IPS-18c (cell line): ENCODE results near the gene MRGPRG.

Experiments
- H3K4me3 ChIP-seq: 2 replicates; pipeline ENCODE4 v1.7.0; 2013; ENCODE audit warnings: low read depth, mild to moderate bottlenecking, low read length, moderate library complexity; ENCODE audit not compliant: insufficient read depth
- H3K9me3 ChIP-seq: one replicate; pipeline ENCODE4 v1.6.1; 2013; ENCODE audit warnings: mild to moderate bottlenecking, low read length, moderate library complexity; ENCODE audit not compliant: control insufficient read depth, insufficient read depth

Gene MRGPRG

DNA sequence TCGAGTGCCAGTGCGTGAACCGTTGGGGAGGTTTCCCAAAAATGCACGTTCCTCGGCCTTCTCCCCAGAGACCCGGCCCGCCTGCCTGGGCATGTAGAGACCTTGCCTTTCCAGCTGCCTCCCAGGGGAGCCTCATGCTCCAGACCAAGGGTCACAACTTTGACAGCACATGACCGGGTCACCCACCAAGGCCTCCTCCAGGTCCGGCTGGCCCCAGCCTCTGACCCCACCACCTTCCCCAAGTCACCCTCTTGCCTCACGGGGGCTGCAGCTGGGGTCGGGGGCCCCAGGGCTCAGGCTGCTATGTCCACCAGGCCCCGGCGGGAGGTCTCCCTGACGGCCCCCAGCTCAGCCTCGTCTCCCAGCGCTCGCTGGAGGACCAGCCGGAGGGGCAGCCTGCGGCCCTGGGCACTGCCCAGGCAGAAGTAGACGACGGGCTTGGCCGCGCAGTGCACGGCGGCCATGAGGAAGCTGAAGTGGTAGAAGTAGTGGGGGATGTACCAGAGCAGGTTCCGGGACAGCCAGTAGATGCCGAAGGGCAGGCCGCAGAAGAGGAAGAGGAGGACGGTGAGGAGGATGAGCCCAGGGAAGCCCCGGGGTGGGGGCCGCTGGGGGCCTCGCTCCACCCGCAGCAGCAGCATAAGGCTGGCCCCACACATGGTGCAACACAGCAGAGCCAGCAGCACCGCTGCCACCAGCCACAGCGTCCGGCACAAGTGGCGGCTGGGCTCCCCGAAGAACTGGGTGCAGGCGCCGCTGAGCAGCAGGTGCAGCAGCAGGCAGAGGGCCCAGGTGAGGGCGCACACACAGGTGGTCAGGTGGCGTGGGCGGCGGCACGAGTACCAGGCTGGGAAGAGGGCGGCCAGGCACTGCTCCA, 9.2 kb upstream of the MRGPRG start:
- Histone ChIP-seq H3K4me3 (no peak overlapping the region), H3K9me3 (peaks cover 2% of the 10 kb centered on the region)

DNA sequence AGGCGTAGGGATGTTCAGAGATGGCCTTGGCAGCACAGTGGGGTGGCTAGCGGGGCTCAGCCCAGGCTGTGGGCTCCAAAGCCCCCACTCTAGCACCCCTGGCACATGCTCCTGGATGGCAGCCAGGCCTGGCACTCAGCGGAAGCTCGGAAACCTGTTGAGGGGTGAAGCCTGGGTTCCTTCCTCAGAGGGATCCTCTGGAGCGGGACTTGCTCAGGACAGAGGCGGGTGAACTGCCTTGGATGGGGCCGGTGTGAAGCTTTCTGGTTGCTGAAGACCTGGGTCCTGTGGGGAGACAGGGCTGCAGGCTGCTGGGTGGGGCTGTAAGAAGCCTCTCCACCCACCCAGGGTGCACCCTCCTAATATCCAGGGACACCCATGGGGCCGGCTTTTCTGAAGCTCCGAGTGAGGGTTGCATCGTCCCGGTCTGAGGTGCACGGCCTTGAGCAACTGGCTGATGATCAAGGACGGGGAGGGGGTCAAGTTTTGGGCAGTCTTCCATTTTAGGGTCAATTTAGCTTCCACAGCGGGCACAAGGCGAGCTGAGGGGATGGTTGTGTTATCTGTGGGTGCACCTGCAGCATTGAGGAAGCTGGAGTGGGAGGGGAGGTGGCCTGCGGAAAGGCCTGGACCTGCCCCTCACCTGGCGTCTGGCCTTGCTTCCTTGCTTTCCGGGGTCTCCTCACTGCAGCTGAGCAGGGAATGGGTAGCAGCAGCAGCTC, 8.4 kb upstream of the MRGPRG start:
- H3K4me3 ChIP-seq: no peak overlapping the region
- H3K9me3 ChIP-seq: peaks cover 2% of the 10 kb centered on the region

DNA sequence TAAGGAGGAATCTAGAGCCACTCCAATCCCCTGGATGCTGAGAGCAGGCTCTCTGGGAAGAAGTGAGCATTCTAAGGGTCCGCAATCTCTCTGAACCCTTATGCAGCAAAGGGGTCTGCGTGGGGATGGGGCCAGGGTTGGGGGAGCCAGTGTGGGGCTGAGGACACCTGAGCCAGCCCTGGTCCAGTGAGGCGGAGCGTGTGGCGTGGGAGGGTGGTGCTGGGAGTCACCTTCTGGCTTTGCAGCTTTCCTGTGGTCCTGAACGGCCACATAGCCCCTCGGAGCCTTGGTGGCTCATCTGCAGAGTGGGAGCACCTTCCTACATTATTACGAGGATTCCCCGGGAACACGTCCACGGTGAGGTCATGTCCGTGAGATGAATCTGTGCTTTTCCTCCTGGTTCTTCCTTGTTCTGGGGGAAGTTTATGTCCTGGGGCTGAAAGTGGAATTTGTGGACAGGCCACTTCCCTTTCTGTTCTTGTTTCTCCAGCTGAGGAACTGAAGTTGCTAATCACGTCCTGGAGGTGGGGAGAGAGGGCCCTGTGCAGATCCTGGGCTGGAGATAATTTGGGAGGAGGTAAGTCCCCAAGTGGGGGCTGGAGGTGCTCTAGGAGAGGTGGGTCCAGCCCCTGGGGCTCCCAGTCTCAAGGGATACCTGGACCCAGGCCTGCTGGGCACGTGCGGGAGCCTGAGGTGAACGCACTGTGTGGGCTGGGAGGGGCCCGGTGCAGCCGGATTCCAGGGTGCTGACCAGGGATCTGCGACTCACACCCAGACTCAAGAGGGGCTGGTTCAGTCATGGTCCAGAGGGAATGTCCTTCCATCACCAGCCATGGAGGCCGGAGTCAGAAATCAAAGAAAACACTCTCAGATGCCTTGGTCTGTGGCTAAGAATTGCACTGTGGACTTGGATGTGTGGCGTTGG, 7.5 kb upstream of the MRGPRG start:
- H3K9me3 ChIP-seq: peaks cover 2% of the 10 kb centered on the region
- H3K4me3 ChIP-seq: no peak overlapping the region

GRCh38 chr11:3225159-3225758, 6.6 kb upstream of the MRGPRG start:
- Histone ChIP-seq H3K4me3 (no peak overlapping the region), H3K9me3 (peaks cover 2% of the 10 kb centered on the region)

DNA sequence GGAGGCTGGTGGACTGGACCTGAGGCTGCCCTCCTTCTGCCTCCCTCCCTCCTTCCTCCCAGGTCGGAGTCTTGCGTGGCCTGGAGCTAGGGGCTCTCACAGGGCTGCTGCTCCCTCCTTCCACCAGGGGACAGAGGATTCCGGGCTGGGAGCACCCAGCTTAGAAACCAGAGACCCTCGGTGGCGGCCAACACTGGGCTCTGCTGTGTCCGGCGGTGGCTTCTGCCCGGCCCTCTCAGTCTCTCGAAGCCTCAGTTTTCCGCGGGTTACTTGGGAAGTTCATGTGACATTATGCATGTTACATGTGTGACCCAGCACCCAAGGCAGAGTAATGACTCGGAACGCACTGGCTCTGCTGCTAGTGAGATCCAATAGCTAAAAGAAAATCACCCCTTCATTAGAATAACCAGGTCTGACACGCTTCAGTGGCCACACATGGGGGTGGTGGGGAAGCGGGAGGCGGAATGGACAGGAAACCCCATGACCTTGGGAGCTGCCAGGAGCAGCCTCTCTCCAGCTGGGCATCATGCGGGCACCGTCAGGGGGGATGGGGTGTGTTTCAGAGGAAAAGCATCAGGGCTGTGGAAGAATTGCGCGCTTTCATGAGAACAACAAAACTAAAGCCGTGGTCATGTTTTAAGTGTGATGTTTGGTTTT, 5.9 kb upstream of the MRGPRG start:
- Histone ChIP-seq H3K4me3 (no peak overlapping the region), H3K9me3 (peaks cover 2% of the 10 kb centered on the region)

DNA sequence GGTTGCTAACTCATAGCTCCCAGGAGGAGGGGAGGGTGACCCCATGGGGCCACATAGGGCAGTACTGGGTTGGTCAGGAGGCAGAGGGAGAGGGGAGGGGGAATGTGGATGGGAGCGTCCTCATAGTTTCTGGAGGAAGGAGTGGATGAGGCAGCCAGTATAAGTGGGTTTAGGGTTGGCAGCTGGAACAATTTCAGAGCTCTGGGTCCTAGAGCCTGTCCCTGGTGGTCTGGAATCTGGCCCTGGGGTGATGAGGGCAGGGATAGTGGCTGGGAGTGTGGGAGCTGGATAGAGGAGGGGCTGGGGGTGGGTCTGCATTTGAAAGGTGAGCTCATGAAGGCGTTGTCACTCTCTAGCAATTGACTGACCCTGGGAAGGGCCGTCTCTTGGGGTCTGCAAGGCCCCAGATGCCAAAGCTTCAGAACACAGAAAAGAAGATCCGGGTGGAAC, 5.3 kb upstream of the MRGPRG start:
- H3K4me3 ChIP-seq: no peak overlapping the region
- peaks cover 2% of the 10 kb centered on the region for H3K9me3 ChIP-seq

DNA sequence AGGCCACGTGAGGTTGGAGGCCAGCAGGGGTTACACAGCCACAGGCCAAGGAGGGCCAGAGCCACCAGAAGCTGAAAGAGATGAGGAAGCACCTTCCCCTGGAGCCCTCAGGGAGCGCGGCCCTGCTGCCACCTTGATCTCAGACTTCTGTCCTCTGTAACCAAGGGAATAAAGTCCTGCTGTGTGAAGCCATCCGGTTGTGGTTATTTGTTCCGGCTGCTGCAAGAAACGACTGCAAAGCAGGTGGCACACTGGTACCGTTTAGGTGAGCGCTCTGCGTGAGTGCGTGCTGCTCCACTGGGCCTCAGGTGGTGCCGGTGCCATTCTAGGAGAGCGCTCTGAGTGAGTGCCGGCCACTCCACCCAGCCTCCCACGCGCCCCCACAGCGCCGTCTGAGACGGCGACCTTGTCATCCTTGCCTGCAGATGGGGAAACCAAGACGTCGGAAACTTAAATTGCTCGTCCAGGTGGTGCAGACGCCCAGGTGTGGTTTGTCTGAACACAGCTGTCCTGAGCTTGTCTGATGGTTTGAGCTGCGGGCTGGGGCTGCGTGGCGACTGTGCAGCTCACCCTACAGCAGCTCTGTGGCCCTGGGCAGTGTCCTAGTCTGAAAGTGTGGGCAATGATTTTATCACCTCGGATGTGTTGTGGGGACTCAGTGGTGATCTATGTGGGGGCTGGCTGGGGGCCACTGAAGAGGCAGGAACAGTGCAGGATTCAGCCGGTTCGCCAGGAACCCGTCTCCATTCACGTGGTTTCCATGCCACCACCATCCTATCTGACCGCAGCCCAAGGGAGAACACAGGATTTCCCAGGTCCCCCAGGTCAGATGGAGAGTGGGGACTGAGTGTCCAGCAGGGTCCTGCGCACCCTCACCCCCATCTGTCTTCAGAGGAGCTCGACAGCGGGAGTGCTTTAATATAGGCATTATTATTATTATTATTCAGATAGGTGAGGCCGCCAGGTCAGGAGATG, 4.6 kb upstream of the MRGPRG start:
- H3K9me3 ChIP-seq: peaks cover 2% of the 10 kb centered on the region
- H3K4me3 ChIP-seq: no peak overlapping the region

DNA sequence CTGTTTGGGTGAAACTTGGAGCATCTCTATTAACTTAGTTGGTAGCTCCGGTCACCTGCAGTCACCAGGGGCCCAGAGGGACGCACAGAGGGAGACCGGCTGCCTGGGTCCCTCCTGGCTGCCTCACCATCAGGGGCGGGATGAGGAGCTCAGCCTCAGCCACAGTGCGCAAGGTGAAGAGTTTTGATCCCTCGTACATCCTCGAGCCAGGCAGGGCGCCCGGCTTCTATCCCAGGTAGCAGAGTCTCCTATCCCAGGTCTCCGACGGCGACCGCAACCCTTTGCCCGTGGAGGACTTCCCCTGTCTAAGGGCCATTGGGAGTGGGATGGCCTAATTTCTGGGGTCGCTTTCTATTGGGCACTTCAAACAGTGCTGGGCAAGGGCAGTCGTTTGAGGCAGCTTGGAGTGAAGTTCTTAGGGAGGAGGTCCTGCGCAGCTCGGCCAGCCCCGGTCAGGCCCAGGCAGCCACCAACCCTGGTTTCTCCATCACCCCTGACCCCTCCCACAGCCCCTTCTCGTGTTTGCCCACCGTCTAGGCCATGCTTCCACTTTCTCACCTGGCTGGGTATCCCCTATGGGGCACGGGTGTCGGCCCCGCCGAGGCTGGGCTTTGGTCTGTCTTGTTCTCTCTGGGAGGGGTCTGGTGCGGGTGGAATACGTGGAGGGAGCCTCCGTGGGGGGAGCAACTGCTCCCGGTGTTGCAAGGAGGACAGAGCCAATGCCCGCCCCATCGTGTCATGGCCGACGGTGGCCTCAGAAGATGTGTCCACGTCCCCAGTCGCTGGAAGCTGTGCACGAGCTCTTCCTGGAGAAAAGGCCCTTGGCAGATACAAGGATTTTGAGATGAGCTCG, 3.6 kb upstream of the MRGPRG start:
- no peak overlapping the region for H3K4me3 ChIP-seq

GRCh38 chr11:3221408-3222002, 2.9 kb upstream of the MRGPRG start:
- peaks cover 2% of the 10 kb centered on the region for H3K9me3 ChIP-seq
- H3K4me3 ChIP-seq: no peak overlapping the region

More for the DNA sequence above, 3.6 kb upstream of the MRGPRG start:
- peaks cover 2% of the 10 kb centered on the region for H3K9me3 ChIP-seq

DNA sequence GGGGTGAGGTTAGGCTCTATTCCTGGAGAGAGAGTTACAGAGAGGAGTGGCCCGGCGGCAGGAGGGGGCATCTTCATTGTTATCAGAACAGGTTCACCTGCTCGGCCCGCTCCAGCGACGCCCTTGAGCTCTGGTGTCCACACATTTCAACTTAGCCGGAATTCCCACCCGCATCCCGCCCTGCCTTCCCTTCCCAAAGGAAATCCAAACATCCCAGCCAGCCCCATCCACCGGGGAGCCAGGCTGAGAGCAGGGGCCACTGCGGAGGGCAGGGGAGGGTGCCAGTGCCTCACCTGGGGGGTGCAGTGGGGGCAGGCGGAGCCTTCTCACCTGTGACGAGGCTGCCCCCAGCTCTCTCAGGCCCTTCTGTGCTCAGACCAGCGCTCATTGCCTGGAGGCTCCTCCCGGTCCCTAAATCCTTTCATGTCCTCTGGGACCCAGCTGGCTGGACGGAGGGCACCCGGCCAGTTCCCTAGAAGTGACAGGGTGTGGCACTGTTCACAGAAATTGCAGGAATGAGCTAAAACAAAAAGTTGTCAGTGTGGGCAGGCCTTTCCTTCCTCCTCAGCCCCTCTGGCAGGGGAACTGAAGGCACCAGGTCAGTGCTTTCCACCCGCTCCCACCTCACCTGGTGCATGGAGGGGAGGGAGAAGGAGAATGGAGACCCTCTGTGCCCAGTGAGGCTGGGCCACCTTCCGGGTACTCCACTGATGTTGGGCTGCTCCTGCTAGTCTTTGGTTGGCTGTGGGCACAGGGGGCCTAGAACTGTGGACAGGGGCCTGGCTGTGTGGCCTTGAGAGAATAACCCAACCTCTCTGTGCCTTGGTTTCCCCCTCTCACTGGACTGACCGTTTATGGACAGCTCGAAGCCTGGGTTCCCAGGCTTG, 2.2 kb upstream of the MRGPRG start:
- Histone ChIP-seq H3K4me3 (no peak overlapping the region), H3K9me3 (no peaks in the 10 kb centered on the region)

GRCh38 chr11:3220101-3220500, 1.5 kb upstream of the MRGPRG start:
- H3K4me3 ChIP-seq: no peak overlapping the region
- H3K9me3 ChIP-seq: no peaks in the 10 kb centered on the region

DNA sequence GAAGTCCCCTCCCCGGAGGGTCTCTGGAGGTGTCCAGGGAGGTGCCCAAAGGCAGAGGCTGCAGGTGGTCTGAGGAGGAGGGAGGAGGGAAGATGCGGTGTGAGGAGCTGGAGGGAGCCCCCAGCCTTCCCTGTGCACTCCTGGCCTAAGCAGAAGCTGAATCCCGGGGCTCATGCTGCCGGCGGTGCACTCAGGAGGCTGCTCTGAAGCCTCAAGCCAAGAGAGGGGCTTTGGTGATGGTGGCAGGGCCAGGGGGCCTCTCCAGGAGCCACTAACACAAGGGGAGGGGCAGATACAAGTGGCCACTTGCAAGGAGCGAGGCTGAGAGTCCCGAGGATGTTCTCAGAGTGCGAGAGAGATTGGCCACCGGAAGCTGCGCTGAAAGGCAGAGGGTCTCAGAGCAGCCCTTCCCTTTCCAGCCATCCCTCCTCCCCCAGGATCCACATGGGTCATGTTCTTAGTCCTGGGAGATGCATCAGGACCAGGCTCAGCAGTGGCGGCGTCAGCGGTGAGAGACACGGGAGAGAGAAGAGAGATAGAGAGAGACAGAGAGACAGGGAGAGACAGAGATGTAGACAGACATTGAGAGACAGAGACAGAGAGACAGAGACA, 774 bp upstream of the MRGPRG start:
- Histone ChIP-seq H3K9me3 (no peaks in the 10 kb centered on the region), H3K4me3 (no peak overlapping the region)

GRCh38 chr11:3217818-3218482, 663 bp downstream of the MRGPRG start:
- Histone ChIP-seq H3K9me3 (no peaks in the 10 kb centered on the region), H3K4me3 (no peak overlapping the region)
